ENCODE results near the gene SLC9A8.

The SLC9A8 gene

DNA sequence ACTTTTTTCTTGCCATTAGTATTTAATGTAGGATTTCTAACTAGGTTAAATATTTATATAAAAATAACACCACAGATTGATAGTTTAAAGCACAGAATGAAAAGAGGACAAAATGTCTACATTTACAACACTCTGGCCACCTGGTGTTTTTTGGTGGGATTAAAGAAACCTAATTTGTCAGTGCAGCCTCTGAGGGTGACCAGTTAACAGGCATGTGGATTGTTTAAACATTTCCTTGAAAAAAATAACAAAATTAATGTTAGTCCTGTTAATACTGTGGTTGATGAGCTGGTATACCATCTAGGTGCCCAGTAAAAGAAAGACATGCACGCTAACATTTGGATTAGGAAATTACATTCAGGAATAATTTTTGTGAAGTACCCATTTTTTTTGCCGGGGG, 8.8 kb downstream of the SLC9A8 start:
- no peak overlapping the region for H3K9ac ChIP-seq (ENCODE audit: low read depth, low read length)
- H3K4me3 ChIP-seq (ENCODE audit: low read length): no peak overlapping the region
- H3K27me3 ChIP-seq (ENCODE audit: control insufficient read depth, insufficient read depth, low read length): no peaks in the 10 kb centered on the region
- no peaks in the 10 kb centered on the region for H3K9me3 ChIP-seq (replicated peaks; ENCODE audit: low read length)
- peaks cover 36% of the 10 kb centered on the region for H3K36me3 ChIP-seq (ENCODE audit: insufficient read depth, low read length)
- H3K4me2 ChIP-seq (ENCODE audit: low read length): no peak overlapping the region
- H3K4me1 ChIP-seq (ENCODE audit: control insufficient read depth, insufficient read depth, low read length): peaks cover 14% of the 10 kb centered on the region

DNA sequence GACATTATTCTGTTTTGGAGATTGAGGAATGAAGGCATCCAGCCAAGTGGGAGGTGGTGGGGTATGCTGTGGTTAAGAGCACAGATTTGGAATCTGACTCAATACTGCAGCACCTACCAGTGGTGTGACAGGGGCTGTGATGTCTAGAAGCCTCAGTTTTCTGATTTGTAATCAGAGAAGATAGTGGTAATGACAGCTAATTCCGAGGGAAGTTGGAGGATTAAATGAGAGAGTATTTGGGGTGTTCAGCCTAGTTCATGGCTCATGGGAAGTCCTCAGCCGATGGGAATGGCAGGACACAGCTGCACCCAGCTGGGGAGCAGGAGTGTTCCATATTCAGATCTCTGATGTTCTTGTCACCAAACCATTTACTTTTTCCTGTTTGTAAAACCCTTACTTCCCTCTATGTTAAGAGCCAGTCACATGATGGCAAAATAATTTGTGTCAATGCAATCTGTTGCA, 9.3 kb downstream of the SLC9A8 start:
- no peak overlapping the region for H3K4me3 ChIP-seq (ENCODE audit: low read length)
- H3K27me3 ChIP-seq (ENCODE audit: control insufficient read depth, insufficient read depth, low read length): no peaks in the 10 kb centered on the region
- peaks cover 14% of the 10 kb centered on the region for H3K4me1 ChIP-seq (ENCODE audit: control insufficient read depth, insufficient read depth, low read length)
- H3K9ac ChIP-seq (ENCODE audit: low read depth, low read length): no peak overlapping the region
- H3K4me2 ChIP-seq (ENCODE audit: low read length): peak overlapping the region; percentile 21
- H3K36me3 ChIP-seq (ENCODE audit: insufficient read depth, low read length): peaks cover 36% of the 10 kb centered on the region
- no peaks in the 10 kb centered on the region for H3K9me3 ChIP-seq (replicated peaks; ENCODE audit: low read length)

DNA sequence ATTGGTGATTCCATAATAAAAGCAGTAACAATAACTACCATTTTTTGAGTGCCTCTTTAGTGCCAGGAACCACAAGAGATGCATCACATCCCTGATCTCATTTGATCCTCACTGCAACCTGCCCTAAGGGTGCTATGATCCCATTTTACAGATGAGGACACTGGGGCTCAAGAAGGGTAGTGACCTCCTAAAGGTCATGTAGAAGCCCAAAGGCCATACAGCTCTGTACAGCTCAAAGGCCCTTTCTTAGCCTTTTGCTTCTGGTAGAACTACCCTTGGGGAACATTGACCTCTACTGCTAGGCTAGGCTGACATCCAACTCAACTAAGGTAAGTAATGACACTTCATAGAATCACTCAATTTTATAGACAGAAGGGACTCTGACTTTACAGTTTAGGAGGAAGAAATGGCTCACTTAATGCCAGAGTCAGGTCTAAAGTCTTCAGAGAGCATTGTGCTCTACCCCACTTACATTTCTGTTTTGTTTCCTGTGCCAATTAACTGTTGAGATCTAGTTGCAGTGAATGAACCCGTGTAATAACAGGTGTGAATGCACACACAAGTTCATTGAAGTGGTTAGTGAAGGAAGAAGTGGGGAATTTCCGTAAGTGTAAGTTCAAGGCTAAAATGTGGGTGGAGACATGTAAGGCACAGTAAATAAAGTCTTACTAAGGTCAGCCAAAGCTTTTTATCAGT, 10.7 kb downstream of the SLC9A8 start:
- H3K4me3 ChIP-seq (ENCODE audit: low read length): no peak overlapping the region
- H3K36me3 ChIP-seq (ENCODE audit: insufficient read depth, low read length): peaks cover 40% of the 10 kb centered on the region
- no peaks in the 10 kb centered on the region for H3K27me3 ChIP-seq (ENCODE audit: control insufficient read depth, insufficient read depth, low read length)
- H3K9me3 ChIP-seq (replicated peaks; ENCODE audit: low read length): no peaks in the 10 kb centered on the region
- no peak overlapping the region for H3K9ac ChIP-seq (ENCODE audit: low read depth, low read length)
- peaks cover 14% of the 10 kb centered on the region for H3K4me1 ChIP-seq (ENCODE audit: control insufficient read depth, insufficient read depth, low read length)
- H3K4me2 ChIP-seq (ENCODE audit: low read length): no peak overlapping the region

DNA sequence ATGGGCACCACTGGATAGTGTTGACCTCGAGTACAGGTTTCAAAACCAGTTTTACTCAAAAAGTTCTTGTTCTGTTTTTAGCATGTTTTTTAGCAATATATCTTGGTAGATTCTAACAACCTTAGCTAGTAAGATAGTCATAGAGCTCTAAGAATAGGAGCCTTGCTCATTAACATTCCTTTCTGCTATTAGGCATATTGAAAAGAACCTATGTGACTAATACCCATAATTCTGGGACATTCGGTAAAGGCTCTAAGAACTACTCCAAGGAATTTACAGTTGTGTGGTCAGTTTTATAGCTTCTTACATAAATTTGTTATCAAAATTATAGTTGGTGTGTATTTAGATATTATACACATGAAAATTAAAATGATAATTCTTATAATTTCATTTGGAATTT, 11.6 kb downstream of the SLC9A8 start:
- H3K4me3 ChIP-seq (ENCODE audit: low read length): no peak overlapping the region
- H3K36me3 ChIP-seq (ENCODE audit: insufficient read depth, low read length): peaks cover 34% of the 10 kb centered on the region
- H3K9ac ChIP-seq (ENCODE audit: low read depth, low read length): no peak overlapping the region
- peaks cover 14% of the 10 kb centered on the region for H3K4me1 ChIP-seq (ENCODE audit: control insufficient read depth, insufficient read depth, low read length)
- no peaks in the 10 kb centered on the region for H3K27me3 ChIP-seq (ENCODE audit: control insufficient read depth, insufficient read depth, low read length)
- H3K4me2 ChIP-seq (ENCODE audit: low read length): no peak overlapping the region
- no peaks in the 10 kb centered on the region for H3K9me3 ChIP-seq (replicated peaks; ENCODE audit: low read length)

DNA sequence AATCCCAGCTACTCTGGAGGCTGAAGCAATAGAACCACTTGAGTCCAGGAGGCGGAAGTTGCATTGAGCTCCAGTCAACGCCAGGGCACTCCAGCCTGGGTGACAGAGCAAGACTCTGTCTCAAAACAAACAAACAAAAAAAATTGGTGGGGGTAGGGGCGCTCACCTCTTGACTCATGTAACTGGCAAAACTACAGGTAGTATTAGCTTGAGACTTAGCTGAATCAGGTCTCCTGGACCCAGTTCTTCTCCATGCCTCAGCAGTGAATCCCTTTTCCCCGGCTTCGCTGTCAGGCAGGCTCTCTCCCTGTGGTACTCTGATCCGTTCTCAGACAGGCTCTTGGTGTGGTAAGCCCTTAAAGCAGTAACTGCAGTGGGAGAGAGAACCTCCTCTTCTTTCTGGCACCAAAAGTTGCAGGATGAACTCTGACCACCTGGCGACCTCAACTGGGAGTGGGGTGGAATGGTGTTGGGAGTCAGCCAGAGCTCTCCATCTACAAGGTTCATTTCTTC, 12.9 kb downstream of the SLC9A8 start:
- no peaks in the 10 kb centered on the region for H3K9me3 ChIP-seq (replicated peaks; ENCODE audit: low read length)
- H3K36me3 ChIP-seq (ENCODE audit: insufficient read depth, low read length): peaks cover 29% of the 10 kb centered on the region
- no peak overlapping the region for H3K4me3 ChIP-seq (ENCODE audit: low read length)

DNA sequence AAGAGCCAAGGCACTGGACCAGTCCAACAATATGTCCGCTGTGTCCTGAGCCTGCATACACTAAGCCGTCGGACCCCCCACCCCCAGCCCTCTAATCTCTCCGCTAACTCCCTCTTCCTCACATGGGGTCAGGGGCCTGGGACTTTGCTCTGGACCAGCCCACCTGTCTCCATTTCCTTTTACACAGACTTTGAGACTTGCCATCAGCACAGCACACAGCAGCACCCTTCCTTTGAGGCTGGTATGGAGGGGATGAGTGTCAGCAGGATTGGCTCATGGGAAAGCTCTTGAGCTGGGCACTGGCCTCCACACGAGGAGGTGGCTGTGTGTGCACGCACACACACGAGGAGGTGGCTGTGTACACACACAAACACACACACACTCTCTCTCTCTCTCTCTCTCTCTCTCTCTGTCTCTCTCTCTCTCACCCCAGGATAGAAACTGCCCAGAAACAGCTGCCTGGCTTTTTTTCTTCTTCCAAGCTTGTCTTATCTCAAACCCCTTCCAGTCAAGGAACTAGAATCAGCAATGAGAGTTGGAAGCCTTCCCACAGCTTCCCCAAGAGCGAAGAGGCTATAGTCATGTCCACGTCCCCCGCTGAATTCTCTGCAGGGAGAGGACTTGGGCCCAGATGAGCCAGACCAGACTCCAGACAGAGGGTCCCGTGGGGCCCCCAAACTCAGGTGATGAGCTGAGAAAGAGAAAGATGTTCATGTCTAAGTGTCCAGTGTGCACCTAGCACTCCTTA, 18.6 kb downstream of the SLC9A8 start:
- no peak overlapping the region for H3K4me2 ChIP-seq (ENCODE audit: low read length)
- no peak overlapping the region for H3K4me3 ChIP-seq (ENCODE audit: low read length)
- peaks cover 17% of the 10 kb centered on the region for H3K36me3 ChIP-seq (ENCODE audit: insufficient read depth, low read length)
- H3K9ac ChIP-seq (ENCODE audit: low read depth, low read length): no peak overlapping the region
- no peaks in the 10 kb centered on the region for H3K27me3 ChIP-seq (ENCODE audit: control insufficient read depth, insufficient read depth, low read length)
- H3K4me1 ChIP-seq (ENCODE audit: control insufficient read depth, insufficient read depth, low read length): peaks cover 10% of the 10 kb centered on the region
- H3K9me3 ChIP-seq (replicated peaks; ENCODE audit: low read length): no peaks in the 10 kb centered on the region

More for the DNA sequence above, 12.9 kb downstream of the SLC9A8 start:
- no peak overlapping the region for H3K4me2 ChIP-seq (ENCODE audit: low read length)
- peaks cover 14% of the 10 kb centered on the region for H3K4me1 ChIP-seq (ENCODE audit: control insufficient read depth, insufficient read depth, low read length)
- no peaks in the 10 kb centered on the region for H3K27me3 ChIP-seq (ENCODE audit: control insufficient read depth, insufficient read depth, low read length)
- no peak overlapping the region for H3K9ac ChIP-seq (ENCODE audit: low read depth, low read length)

DNA sequence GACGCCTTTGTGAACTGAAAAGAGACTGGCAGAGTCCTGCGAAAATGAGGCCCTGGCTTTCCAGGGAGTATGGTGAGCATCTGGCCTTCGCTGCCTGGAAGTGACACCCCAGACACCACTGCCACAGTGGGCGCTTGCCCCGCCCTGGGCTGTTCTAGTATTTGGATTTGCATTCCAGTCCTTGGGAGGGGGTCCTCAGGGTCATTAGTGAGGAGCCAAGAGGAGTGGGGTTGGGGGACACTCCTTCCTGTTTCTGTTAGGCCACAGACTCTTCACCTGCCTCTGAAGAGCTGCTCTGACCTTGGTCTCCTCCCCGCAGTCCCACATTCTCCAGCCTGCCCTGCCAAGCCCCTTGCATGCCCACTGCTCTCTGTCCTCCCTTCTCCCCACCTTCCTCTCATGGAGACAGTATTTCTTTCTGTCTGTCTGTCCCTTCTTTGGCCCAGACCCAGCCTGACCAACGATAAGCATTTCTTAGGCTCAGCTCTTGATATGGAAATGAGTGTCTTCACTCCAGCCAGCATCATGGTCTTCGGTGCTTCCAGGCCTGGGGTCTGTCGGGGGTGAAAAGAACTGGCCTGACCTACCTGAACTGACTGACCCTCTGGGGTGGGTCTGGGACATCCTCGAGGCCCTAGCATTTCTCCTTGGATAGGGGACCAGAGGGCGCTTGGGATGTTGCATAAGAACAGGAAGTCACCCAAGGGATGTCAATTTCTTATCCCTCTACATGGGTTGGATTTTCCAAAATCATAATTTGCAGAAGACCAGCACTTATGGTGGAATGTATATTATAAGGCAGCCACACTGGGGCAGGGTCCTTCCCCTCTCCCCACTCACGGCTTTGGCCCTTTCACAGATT, 19.4 kb downstream of the SLC9A8 start:
- peaks cover 10% of the 10 kb centered on the region for H3K4me1 ChIP-seq (ENCODE audit: control insufficient read depth, insufficient read depth, low read length)
- H3K9ac ChIP-seq (ENCODE audit: low read depth, low read length): no peak overlapping the region
- no peak overlapping the region for H3K4me2 ChIP-seq (ENCODE audit: low read length)
- no peaks in the 10 kb centered on the region for H3K27me3 ChIP-seq (ENCODE audit: control insufficient read depth, insufficient read depth, low read length)
- no peaks in the 10 kb centered on the region for H3K9me3 ChIP-seq (replicated peaks; ENCODE audit: low read length)
- no peak overlapping the region for H3K4me3 ChIP-seq (ENCODE audit: low read length)
- peaks cover 17% of the 10 kb centered on the region for H3K36me3 ChIP-seq (ENCODE audit: insufficient read depth, low read length)

DNA sequence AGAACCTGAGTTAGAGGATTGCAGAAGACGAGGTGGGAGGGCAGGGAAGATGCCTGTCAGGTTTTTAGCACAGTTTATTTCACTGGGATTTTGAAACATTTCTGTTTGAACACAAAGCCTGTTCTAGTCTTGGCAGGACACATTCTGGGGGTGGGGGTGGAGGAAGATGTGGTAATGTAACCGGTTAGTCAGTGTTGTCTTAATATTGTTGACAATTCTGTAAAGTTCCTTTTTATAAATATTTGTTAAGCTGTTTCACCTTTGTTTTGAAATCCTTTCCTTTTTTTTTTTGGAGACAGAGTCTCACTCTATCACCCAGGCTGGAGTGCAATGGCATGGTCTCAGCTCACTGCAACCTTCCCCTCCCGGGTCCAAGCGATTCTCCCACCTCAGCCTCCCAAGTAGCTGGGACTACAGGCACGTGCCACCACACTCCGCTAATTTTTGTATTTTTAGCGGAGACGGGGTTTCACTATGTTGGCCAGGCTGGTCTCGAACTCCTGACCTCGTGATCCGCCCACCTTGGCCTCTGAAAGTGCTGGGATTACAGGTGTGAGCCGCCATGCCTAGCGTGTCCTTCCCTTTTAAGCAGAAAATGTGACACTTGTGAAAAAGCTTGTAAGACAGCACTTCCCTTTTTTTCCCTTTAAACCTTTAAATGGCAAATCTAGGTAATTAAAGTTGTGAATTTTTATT, 20.2 kb downstream of the SLC9A8 start:
- Histone ChIP-seq H3K4me1 (ENCODE audit: control insufficient read depth, insufficient read depth, low read length) (peaks cover 10% of the 10 kb centered on the region), H3K9me3 (replicated peaks; ENCODE audit: low read length) (no peaks in the 10 kb centered on the region), H3K27me3 (ENCODE audit: control insufficient read depth, insufficient read depth, low read length) (no peaks in the 10 kb centered on the region), H3K36me3 (ENCODE audit: insufficient read depth, low read length) (peaks cover 13% of the 10 kb centered on the region), H3K4me3 (ENCODE audit: low read length) (no peak overlapping the region), H3K9ac (ENCODE audit: low read depth, low read length) (no peak overlapping the region), H3K4me2 (ENCODE audit: low read length) (no peak overlapping the region)

DNA sequence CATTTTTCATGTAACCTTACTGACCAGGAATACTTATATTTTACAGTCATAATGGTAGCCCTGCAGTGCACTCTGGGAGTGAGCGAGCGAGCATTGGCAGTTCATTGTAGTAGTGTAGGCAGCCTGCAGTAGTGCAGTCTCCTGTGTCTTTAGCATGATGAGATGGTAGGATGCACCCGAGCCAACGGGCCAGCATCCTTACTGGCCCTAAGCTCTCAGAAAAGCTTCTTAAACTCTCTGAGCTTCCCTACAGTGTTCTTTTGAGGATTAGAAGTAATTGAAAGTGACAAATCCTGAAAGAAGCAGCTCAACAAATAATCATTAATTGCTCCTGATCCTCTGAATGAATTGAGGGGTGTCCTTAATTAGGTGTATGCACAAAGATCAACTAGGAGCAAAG, 20.9 kb downstream of the SLC9A8 start:
- Histone ChIP-seq H3K27me3 (ENCODE audit: control insufficient read depth, insufficient read depth, low read length) (no peaks in the 10 kb centered on the region), H3K9me3 (replicated peaks; ENCODE audit: low read length) (no peaks in the 10 kb centered on the region), H3K9ac (ENCODE audit: low read depth, low read length) (no peak overlapping the region), H3K4me2 (ENCODE audit: low read length) (no peak overlapping the region), H3K4me1 (ENCODE audit: control insufficient read depth, insufficient read depth, low read length) (peaks cover 10% of the 10 kb centered on the region), H3K4me3 (ENCODE audit: low read length) (no peak overlapping the region), H3K36me3 (ENCODE audit: insufficient read depth, low read length) (peaks cover 13% of the 10 kb centered on the region)

DNA sequence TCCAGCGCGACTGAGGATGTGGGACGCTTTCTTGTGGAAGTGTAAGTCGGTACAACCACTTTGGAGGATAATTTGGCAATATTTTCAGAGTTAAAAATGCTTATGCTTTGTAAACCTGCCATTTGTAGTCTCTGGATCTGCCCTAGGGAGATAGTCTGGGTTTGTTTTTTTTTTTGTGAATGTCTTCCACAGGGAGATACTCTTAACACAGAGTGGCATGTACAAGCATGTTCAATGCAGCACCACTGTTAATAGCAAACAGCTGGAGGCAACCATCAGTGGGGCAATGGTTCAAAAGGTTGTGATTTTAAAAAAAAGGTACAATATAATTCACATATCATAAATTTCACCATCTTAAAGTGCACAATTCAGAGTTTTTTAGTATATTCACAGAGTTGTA, 22.4 kb downstream of the SLC9A8 start:
- Histone ChIP-seq H3K36me3 (ENCODE audit: insufficient read depth, low read length) (peaks cover 13% of the 10 kb centered on the region), H3K9me3 (replicated peaks; ENCODE audit: low read length) (no peaks in the 10 kb centered on the region), H3K4me3 (ENCODE audit: low read length) (no peak overlapping the region), H3K4me1 (ENCODE audit: control insufficient read depth, insufficient read depth, low read length) (peaks cover 10% of the 10 kb centered on the region), H3K9ac (ENCODE audit: low read depth, low read length) (no peak overlapping the region), H3K4me2 (ENCODE audit: low read length) (no peak overlapping the region), H3K27me3 (ENCODE audit: control insufficient read depth, insufficient read depth, low read length) (no peaks in the 10 kb centered on the region)

DNA sequence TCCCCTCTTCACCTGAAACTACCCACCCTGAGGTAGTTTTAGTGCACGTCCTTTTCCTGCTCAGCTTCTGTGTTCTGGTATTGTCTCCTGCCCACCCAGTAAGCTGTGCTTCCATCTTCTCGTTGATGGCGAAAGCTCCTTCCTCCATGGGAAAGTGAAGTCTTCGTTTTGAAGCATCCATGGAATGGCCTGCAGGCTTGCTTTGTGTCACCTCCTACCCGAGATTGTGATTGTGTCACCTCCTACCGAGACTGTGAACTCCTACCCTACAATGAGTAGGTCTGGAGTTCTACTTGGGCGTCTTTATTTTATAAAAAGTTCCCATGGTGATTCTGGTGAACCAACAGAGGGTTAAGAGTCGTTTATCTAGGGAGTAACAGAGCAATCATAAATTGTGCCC, 25.9 kb downstream of the SLC9A8 start:
- H3K4me3 ChIP-seq (ENCODE audit: low read length): no peak overlapping the region
- no peaks in the 10 kb centered on the region for H3K27me3 ChIP-seq (ENCODE audit: control insufficient read depth, insufficient read depth, low read length)
- peaks cover 4% of the 10 kb centered on the region for H3K36me3 ChIP-seq (ENCODE audit: insufficient read depth, low read length)
- H3K4me1 ChIP-seq (ENCODE audit: control insufficient read depth, insufficient read depth, low read length): no peaks in the 10 kb centered on the region
- no peaks in the 10 kb centered on the region for H3K9me3 ChIP-seq (replicated peaks; ENCODE audit: low read length)
- H3K9ac ChIP-seq (ENCODE audit: low read depth, low read length): no peak overlapping the region
- no peak overlapping the region for H3K4me2 ChIP-seq (ENCODE audit: low read length)
